Measurements from ENCODE around the gene GNRH2.

Gene GNRH2

GRCh38 chr20:3088031-3088430, 44.6 kb downstream of the GNRH2 start:
- Histone ChIP-seq H3K4me2 (ENCODE audit: low read length) (no peak overlapping the region), H3K4me1 (ENCODE audit: low read length) (no peaks in the 10 kb centered on the region), H2AFZ (ENCODE audit: low read depth, low read length) (no peak overlapping the region), H3K36me3 (replicated peaks; ENCODE audit: low read depth, low read length) (no peaks in the 10 kb centered on the region), H3K79me2 (ENCODE audit: low read length) (no peaks in the 10 kb centered on the region), H3K9ac (ENCODE audit: low read length) (no peak overlapping the region), H3K27ac (ENCODE audit: low read length) (no peak overlapping the region), H4K20me1 (ENCODE audit: insufficient read depth, low read length) (no peaks in the 10 kb centered on the region), H3K9me3 (ENCODE audit: insufficient read depth, low read length) (no peaks in the 10 kb centered on the region), H3K27me3 (ENCODE audit: low read depth, low read length) (peaks cover 7% of the 10 kb centered on the region; the same call in 1 of the 2 replicates), H3K4me3 (ENCODE audit: low read length) (no peak overlapping the region)
- TF ChIP-seq EZH2phosphoT487 (IDR thresholded peaks at IDR 0.05; ENCODE audit: low read depth) (no peak), CTCF (IDR thresholded peaks at IDR 0.05; ENCODE audit: low read depth, low read length) (no peak)

- H3K79me2 ChIP-seq (ENCODE audit: low read length) = no peaks in the 10 kb centered on the region
- peaks cover 7% of the 10 kb centered on the region; the same call in 1 of the 2 replicates for H3K27me3 ChIP-seq (ENCODE audit: low read depth, low read length)
- no peaks in the 10 kb centered on the region for H3K9me3 ChIP-seq (ENCODE audit: insufficient read depth, low read length)
- H3K9ac ChIP-seq (ENCODE audit: low read length) = no peak overlapping the region
- no peak overlapping the region for H3K27ac ChIP-seq (ENCODE audit: low read length)
- no peak overlapping the region for H3K4me2 ChIP-seq (ENCODE audit: low read length)
- H3K4me3 ChIP-seq (ENCODE audit: low read length) = no peak overlapping the region
- no peaks in the 10 kb centered on the region for H4K20me1 ChIP-seq (ENCODE audit: insufficient read depth, low read length)
- no peaks in the 10 kb centered on the region for H3K36me3 ChIP-seq (replicated peaks; ENCODE audit: low read depth, low read length)
- H2AFZ ChIP-seq (ENCODE audit: low read depth, low read length) = no peak overlapping the region
- H3K4me1 ChIP-seq (ENCODE audit: low read length) = no peaks in the 10 kb centered on the region
- no peak for TF ChIP-seq EZH2phosphoT487 (IDR thresholded peaks at IDR 0.05; ENCODE audit: low read depth)
- no peak for TF ChIP-seq CTCF (IDR thresholded peaks at IDR 0.05; ENCODE audit: low read depth, low read length)
These were observed 47.1 kb downstream of the GNRH2 start for GRCh38 chr20:3090565-3090964.

- no peaks in the 10 kb centered on the region for H3K36me3 ChIP-seq (replicated peaks; ENCODE audit: low read depth, low read length)
- H3K9ac ChIP-seq (ENCODE audit: low read length) = no peak overlapping the region
- no peak overlapping the region for H2AFZ ChIP-seq (ENCODE audit: low read depth, low read length)
- H3K4me1 ChIP-seq (ENCODE audit: low read length) = no peaks in the 10 kb centered on the region
- no peaks in the 10 kb centered on the region for H3K9me3 ChIP-seq (ENCODE audit: insufficient read depth, low read length)
- H3K4me3 ChIP-seq (ENCODE audit: low read length) = no peak overlapping the region
- TF ChIP-seq EZH2phosphoT487 (IDR thresholded peaks at IDR 0.05; ENCODE audit: low read depth) = no peak
- TF ChIP-seq CTCF (IDR thresholded peaks at IDR 0.05; ENCODE audit: low read depth, low read length) = no peak
- peaks cover 7% of the 10 kb centered on the region; the same call in 1 of the 2 replicates for H3K27me3 ChIP-seq (ENCODE audit: low read depth, low read length)
- H3K79me2 ChIP-seq (ENCODE audit: low read length) = no peaks in the 10 kb centered on the region
- H4K20me1 ChIP-seq (ENCODE audit: insufficient read depth, low read length) = no peaks in the 10 kb centered on the region
- no peak overlapping the region for H3K4me2 ChIP-seq (ENCODE audit: low read length)
- no peak overlapping the region for H3K27ac ChIP-seq (ENCODE audit: low read length)
These were observed 49.4 kb downstream of the GNRH2 start for GRCh38 chr20:3092611-3093379.

- TF ChIP-seq CTCF (IDR thresholded peaks at IDR 0.05; ENCODE audit: low read depth, low read length) (no peak), EZH2phosphoT487 (IDR thresholded peaks at IDR 0.05; ENCODE audit: low read depth) (no peak)
- no peak overlapping the region for H3K27ac ChIP-seq (ENCODE audit: low read length)
- peak overlapping the region; percentile 7 for H3K4me2 ChIP-seq (ENCODE audit: low read length)
These were observed 50.5 kb downstream of the GNRH2 start for GRCh38 chr20:3093861-3094361.

More at GRCh38 chr20:3093861-3094361, 50.5 kb downstream of the GNRH2 start:
- Histone ChIP-seq H3K36me3 (replicated peaks; ENCODE audit: low read depth, low read length) (no peaks in the 10 kb centered on the region), H4K20me1 (ENCODE audit: insufficient read depth, low read length) (no peaks in the 10 kb centered on the region), H3K9me3 (ENCODE audit: insufficient read depth, low read length) (no peaks in the 10 kb centered on the region), H3K79me2 (ENCODE audit: low read length) (no peaks in the 10 kb centered on the region), H3K27me3 (ENCODE audit: low read depth, low read length) (peaks cover 7% of the 10 kb centered on the region; the same call in 1 of the 2 replicates), H2AFZ (ENCODE audit: low read depth, low read length) (peak overlapping the region; percentile 73; the same call in 1 of the 2 replicates), H3K4me1 (ENCODE audit: low read length) (no peaks in the 10 kb centered on the region), H3K9ac (ENCODE audit: low read length) (no peak overlapping the region), H3K4me3 (ENCODE audit: low read length) (no peak overlapping the region)
